Esophagus squamous epithelium (tissue), 5 donors: Measurements from ENCODE around the gene SNAPC4. TPM values are rescaled to one million over a fixed set of nuclear protein-coding genes. Genes with fewer than 3 reads are reported as not detected.
A peak's percentile ranks its signal among the peaks of the same experiment; 100 is the strongest.

Experiments used
- DNase-seq: peaks from one replicate; lab custom pipeline; 2025; lab: John Stamatoyannopoulos, UW
- H3K27ac ChIP-seq, 4 donors: fragments of 200-600 bp; sonication (generic); one replicate each; pipeline ENCODE4 v1.5.1; 2016 to 2019; ENCODE audit warnings: mild to moderate bottlenecking in 1 of 4
- H3K27me3 ChIP-seq, 4 donors: fragments of 200-600 bp; sonication (generic); 1 replicate in 3 of 4; 2 replicates in 1 of 4; pipeline versions ENCODE4 v1.5.1 to v1.6.0; 2017 to 2021; ENCODE audit warnings: antibody characterized with exemption in 1 of 4
- H3K36me3 ChIP-seq, 3 donors: fragments of 200-600 bp; sonication (generic); one replicate each; pipeline ENCODE4 v1.5.1; 2016 to 2019
- H3K4me1 ChIP-seq, 3 donors: fragments of 200-600 bp; sonication (generic); one replicate each; pipeline ENCODE4 v1.5.1; 2017 to 2019
- H3K4me3 ChIP-seq, 4 donors: fragments of 200-600 bp; sonication (generic); 1 replicate in 3 of 4; 2 replicates in 1 of 4; pipeline ENCODE4 v1.5.1; 2016 to 2019; ENCODE audit warnings: mild to moderate bottlenecking in 2 of 4, moderate library complexity in 1 of 4
- H3K9me3 ChIP-seq, 3 donors: fragments of 200-600 bp; sonication (generic); one replicate each; pipeline ENCODE4 v1.5.1; 2016 to 2019
- CTCF ChIP-seq, 6 experiments: fragments of 450-650 bp in 4 of 6; fragments of 200-600 bp in 2 of 6; sonication (generic) in 2 of 6; IDR thresholded peaks; one replicate each; pipeline ENCODE4 v1.5.1; 2016 to 2019; ENCODE audit warnings: antibody characterized with exemption in 6 of 6, mild to moderate bottlenecking in 4 of 6, moderate library complexity in 4 of 6
- POLR2A ChIP-seq, 4 donors: fragments of 450-650 bp; IDR thresholded peaks; one replicate each; pipeline ENCODE4 v1.6.1; 2017; ENCODE audit warnings: antibody characterized with exemption in 4 of 4, mild to moderate bottlenecking in 4 of 4, moderate library complexity in 3 of 4
- WGBS, 2 donors: methylation state at CpG; one replicate each; pipeline ENCODE4 v1.1.5; 2018; 5-methylcytosine and 5-hydroxymethylcytosine counted together
- intact Hi-C: fragments of 100-400 bp; cut with DNase I; formaldehyde crosslinking; loops from one replicate; pipeline ENCODE4 v1.15.0; 2022
- total RNA-seq, 4 donors: library from RNA; depleted of rRNA; stranded (reverse); fragments of >200 nt; gene quantifications; one replicate each; pipeline ENCODE4 v1.1.0, GENCODE V29; 2016
- donor health status: DM: yes; HTN: yes; CAD: no.

SNAPC4 gene
- total RNA-seq, 4 donors from 2014 or later: 2.6 to 5.1 (median 4.5) TPM

DNA sequence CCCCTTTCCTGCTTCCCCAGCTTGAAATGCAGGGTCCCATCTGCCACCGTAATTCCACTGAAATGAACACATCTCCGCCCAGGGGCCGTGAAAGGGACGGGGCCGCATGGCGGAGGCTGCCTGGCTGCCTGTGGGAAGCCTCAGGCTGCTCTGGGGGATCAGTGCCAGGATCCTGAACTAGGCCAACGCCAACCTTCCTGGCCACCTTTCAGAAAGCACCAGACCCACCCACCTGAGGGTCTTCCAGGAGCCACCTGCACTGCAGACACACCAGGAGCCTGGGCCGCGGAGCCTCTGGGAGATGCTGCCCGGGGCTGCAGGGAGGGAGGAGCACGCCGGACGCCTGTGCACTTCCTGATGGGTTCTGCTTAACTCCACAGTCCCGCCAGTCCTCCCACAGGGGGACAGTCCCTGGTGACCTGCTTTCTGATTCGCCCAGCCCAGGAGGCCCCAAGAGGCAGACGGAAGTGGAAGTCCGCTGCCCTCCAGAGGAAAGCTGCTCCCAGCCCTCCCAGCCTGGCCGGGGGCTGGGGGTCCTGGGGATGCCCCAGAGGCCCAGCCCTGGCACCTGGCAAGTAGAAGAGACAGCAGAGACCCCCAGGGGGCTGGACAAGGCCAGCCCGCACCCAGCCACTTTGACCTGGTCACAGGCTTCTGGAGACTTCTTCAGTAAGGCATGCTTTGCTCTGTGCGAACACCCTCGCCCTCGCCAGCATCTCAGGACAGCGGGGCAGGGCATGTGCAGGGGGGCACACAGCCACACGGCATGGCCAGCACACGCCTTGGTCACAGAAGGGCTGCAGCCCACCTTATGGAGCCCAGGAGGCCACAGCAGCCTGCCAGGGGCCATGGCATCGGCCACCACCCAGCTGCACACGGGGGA lies 26.4 kb downstream of the SNAPC4 start, which contains the start of gene CARD9:
Gene CARD9 (minus strand): TSS at position 370 of the 883 bp plus-strand sequence. CDS start 1,591 bp downstream, outside the sequence.
- peak within 1 kb of the TSS in 3 of 4 donors; percentile 13 to 37 (median 28) for H3K4me3 ChIP-seq
- no peak for DNase-seq
- H3K9me3 ChIP-seq: no peaks in the 10 kb centered on the region
- peaks cover 0 to 26% (median 7%) of the 10 kb centered on the region in 3 donors for H3K4me1 ChIP-seq
- WGBS, 2 donors: 49 to 78% methylated on average over 5 to 11 of the region's 27 CpGs
- TF ChIP-seq CTCF (IDR thresholded peaks at IDR 0.05) (no peak), POLR2A (IDR thresholded peaks at IDR 0.05) (no peak)
- H3K36me3 ChIP-seq: peaks cover under 1 to 18% (median 3%) of the 10 kb centered on the region in 3 donors
- peak within 1 kb of the TSS in 3 of 4 donors; percentile 2 to 69 (median 46) for H3K27ac ChIP-seq
- no peaks in the 10 kb centered on the region for H3K27me3 ChIP-seq
- intact Hi-C loops: no loop called here

DNA sequence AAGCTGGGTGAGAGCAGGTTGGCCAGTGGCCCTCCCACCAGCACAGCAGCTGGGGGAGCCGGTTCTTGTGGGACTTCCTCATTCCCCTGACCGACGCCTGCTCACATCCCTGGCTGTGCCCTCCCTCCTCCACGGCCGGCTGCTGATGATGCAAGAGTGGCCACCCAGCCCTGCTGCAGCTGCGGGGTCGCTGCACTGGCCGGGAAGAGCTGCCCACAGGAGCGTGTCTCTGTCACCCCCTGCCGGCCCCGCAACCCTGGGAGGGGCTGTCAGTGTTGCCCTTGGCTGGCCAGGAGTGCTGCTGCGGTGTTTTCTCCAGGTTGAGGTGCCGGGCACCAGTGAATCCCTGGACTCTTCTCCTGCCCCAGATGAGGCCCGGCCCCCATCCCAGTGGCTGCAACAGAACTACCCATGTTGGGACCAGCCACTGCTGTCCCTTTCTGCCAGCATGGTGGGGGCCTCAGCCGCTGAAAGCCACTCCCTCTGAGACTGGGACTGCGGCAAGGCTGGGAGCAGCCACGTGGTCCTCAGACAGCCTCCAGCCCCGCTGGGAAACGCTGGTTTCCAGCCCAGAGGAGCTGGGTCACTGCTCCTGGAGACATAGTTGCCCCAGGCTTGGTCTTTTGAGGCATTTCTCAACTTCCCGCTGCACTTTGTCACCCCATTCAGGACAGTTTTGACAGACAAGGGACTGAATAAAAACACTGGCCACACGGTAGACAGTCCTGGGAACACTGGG lies 27.2 kb downstream of the SNAPC4 start:
- DNase-seq: no peak
- no peaks in the 10 kb centered on the region for H3K27me3 ChIP-seq
- peaks cover 0 to 10% (median 0%) of the 10 kb centered on the region in 3 donors for H3K36me3 ChIP-seq
- H3K9me3 ChIP-seq: no peaks in the 10 kb centered on the region
- no peak for TF ChIP-seq POLR2A (IDR thresholded peaks at IDR 0.05)
- no peak for TF ChIP-seq CTCF (IDR thresholded peaks at IDR 0.05)
- H3K4me1 ChIP-seq: peaks cover 0 to 26% (median 7%) of the 10 kb centered on the region in 3 donors
- intact Hi-C loops: no loop called here
- H3K4me3 ChIP-seq: peak overlapping the region in 3 of 4 donors; percentile 13 to 37 (median 28)
- H3K27ac ChIP-seq: peak overlapping the region in 3 of 4 donors; percentile 2 to 69 (median 46)
- 0 to 11% methylated on average over 2 to 9 of the region's 21 CpGs for WGBS, 2 donors

GRCh38 chr9:136372006-136372405 lies 28.0 kb downstream of the SNAPC4 start:
- peaks cover 0 to 9% (median 0%) of the 10 kb centered on the region in 3 donors for H3K36me3 ChIP-seq
- TF ChIP-seq POLR2A (IDR thresholded peaks at IDR 0.05) (no peak), CTCF (IDR thresholded peaks at IDR 0.05) (no peak)
- no peak for DNase-seq
- H3K9me3 ChIP-seq: no peaks in the 10 kb centered on the region
- 88 to 93% methylated on average over 5 to 9 of the region's 21 CpGs for WGBS, 2 donors
- peak overlapping the region in 2 of 4 donors; percentile 5 to 69 for H3K27ac ChIP-seq
- peaks cover 0 to 26% (median 7%) of the 10 kb centered on the region in 3 donors for H3K4me1 ChIP-seq
- intact Hi-C loops: no loop called here
- peak overlapping the region in 1 of 4 donors; percentile 37 for H3K4me3 ChIP-seq
- H3K27me3 ChIP-seq: no peaks in the 10 kb centered on the region

DNA sequence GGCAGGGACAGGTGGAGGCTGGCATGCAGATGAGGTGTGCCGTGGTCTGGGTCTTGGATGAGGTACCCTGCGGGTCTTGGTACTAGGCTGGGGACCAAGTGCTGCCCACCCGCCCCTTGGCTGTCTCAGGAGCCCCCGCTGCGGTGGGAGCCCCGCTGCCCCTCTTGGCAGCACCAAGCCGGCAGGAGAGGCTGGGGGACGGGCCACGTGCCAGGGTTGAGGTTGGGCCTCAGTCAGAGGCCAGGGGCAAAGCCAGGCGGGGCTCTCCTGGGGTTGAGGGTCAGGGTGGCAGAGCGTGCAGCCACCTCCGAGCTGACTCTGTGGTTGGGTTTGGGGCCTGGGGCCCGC lies 28.5 kb downstream of the SNAPC4 start:
- TF ChIP-seq CTCF (IDR thresholded peaks at IDR 0.05) (no peak), POLR2A (IDR thresholded peaks at IDR 0.05) (no peak)
- no peak overlapping the region for H3K27ac ChIP-seq
- H3K27me3 ChIP-seq: no peaks in the 10 kb centered on the region
- no peak overlapping the region for H3K4me3 ChIP-seq
- peaks cover 0 to 26% (median 7%) of the 10 kb centered on the region in 3 donors for H3K4me1 ChIP-seq
- H3K36me3 ChIP-seq: peaks cover 0 to 9% (median 0%) of the 10 kb centered on the region in 3 donors
- H3K9me3 ChIP-seq: no peaks in the 10 kb centered on the region
- no peak for DNase-seq
- intact Hi-C loops: no loop called here
- WGBS, 2 donors: 87% methylated on average over 3 of the region's 13 CpGs; no CpG with 5 or more reads in 1 of the 2 donors
